Left kidney (tissue), 8 donors: ENCODE results near the gene P2RX2. TPM values are rescaled to one million over a fixed set of nuclear protein-coding genes. Genes with fewer than 3 reads are reported as not detected.

Experiments
- DNase-seq: peaks from one replicate; pipeline ENCODE4 v3.0.0-alpha.2; 2013
- long read RNA-seq, 8 donors: transcript quantifications; one replicate each; lab custom pipeline, GENCODE V29; 2026
- polyA plus RNA-seq: library from polyadenylated mRNA; unstranded; fragments of 120-200 nt; gene quantifications from one replicate; pipeline ENCODE4 v1.2.1, GENCODE V29; 2013; ENCODE audit not compliant: insufficient read length

The P2RX2 gene
- 1.7 TPM for polyA plus RNA-seq
- long read RNA-seq, donor 1 = 0 reads
- long read RNA-seq, donor 2 = 0 reads
- long read RNA-seq, donor 3 = 0 reads
- long read RNA-seq, donor 4 = 0 reads
- long read RNA-seq, donor 5 = 0 reads
- long read RNA-seq, donor 6 = 0 reads
- long read RNA-seq, donor 7 = 0 reads
- long read RNA-seq, donor 8 = 0 reads

DNA sequence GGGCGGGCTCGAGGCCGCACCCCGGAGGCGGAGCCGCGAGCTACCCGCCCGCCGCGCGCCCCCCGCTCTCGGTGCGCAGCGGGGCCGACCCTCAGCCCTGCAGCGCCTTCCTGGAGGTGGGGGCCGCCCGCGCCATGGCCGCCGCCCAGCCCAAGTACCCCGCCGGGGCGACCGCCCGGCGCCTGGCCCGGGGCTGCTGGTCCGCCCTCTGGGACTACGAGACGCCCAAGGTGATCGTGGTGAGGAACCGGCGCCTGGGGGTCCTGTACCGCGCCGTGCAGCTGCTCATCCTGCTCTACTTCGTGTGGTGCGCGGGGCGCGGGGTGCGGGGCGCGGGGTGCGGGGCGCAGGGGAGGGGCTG lies at the start of gene P2RX2:
P2RX2 (plus strand) TSS at position 94 of the 361 bp plus-strand sequence; CDS start at position 135, 41 bp downstream.
- no peak for DNase-seq

DNA sequence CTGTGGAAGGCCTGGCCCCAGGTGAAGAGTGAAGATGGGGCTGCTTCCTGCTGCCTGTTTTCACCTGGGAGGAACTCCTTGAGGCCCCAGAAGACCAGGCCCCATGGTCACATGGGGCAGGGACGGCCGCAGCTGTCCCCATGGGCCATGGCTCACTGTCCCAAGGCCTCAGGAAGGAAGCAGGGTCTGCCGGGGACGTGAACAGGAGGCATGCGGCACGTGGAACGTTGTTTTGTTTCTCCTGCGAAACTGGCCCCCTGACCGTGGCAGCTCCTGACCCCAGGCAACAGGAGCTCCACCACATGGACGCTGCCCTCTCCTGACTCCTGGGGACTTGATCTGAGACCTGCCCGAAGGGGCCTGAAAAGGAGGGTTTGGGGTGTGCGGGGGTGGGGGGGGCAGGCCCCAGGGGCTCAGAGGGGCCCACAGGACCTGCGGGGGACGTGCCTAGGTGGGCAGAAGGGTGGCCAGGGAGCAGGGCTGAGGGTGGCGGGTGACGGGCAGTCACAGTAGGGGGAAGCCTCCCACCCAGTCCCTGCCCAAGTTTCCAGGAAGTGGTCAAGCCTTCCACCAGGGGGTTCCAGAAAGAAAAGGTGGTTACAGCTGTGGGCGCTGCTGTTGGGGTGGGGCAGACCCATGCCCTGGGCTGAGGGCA lies 49.6 kb upstream of the P2RX2 start:
- no peak for DNase-seq

GRCh38 chr12:132569856-132570480 lies 48.6 kb upstream of the P2RX2 start:
- no peak for DNase-seq

- DNase-seq = no peak
Observed at GRCh38 chr12:132570635-132571034, 47.9 kb upstream of the P2RX2 start.

DNA sequence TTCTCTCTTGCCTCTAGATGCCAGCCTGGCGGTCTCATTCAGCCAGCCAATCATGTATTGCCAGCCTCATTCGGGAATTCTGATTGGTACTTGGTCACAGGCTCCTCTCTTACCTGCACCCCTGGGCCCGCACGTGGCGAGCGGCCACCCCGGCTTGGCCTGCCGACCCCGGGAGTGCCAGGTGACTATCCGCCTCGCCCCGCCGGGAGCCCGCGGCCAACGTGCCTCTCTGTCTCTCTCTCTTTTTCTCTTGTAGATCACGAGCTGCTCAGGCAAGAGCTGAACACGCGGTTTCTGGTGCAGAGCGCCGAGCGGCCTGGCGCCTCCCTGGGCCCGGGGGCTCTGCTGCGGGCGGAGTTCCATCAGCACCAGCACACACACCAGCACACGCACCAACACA lies 47.5 kb upstream of the P2RX2 start:
- DNase-seq = no peak

DNA sequence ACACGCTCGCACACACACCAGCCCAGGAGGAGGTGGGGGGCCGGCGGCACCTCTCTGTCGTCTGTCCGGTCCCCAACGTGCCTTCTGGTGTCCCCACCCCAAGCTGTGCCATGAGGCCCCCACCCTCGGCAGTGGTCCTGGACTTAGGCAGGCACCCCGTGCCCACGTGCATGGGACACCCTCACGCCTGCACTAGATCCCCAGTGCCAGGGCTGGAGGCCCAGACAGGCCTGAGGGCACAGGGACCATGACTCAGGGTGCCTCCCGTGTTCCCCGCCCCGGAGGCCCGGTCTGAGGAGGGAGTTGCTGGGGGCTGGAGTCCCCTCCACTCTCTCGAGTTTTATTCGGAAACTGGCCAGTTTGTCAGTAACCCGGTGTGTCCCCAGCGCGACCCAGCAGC lies 47.0 kb upstream of the P2RX2 start:
- DNase-seq = no peak

GRCh38 chr12:132572106-132572505 lies 46.5 kb upstream of the P2RX2 start:
- DNase-seq = no peak

DNA sequence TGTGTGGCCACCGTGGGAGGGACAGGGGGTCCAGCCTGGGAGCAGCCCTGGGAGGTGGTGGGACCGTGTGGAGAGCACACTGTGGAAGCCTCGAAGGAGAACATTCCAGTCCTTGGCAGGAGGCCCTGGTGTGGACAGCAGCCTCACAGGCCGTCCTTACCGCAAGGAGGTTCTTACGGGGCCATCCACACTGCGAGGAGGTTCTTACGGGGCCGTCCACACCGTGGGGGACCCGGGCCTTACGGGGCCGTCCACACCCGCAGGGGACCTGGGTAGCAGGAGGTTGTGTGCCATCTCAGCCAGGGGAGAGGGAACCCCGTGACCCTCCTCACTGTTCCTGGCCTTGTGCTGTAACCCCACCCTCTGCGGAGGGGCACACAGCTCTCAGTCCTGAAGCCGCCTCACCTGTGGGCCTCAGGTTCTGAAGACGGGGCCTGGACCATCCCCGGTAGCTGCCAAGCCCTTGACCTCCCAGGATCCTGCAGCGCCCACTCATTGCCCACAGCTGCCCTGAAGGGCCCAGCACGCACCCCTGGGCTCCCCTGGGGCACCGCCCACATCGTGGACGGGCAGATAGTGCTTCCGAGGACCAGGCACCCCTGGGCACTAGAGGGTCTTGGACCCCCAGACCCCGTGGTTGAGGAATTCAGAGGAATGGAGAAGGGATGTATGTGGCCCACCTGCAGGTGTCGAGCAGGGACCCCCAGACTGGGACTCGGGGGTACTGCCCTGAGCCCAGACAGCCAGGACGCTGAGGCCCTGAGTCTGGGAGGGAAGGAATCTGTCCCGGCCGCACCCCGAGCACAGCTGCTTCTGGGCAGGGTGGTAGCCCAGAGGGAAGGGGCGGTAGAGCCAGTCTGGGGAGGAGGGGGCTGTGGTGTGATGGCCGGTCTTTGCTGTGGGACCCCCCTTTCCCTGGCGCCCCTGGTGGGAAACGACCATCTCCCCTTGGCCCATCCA lies 45.5 kb upstream of the P2RX2 start:
- no peak for DNase-seq

DNA sequence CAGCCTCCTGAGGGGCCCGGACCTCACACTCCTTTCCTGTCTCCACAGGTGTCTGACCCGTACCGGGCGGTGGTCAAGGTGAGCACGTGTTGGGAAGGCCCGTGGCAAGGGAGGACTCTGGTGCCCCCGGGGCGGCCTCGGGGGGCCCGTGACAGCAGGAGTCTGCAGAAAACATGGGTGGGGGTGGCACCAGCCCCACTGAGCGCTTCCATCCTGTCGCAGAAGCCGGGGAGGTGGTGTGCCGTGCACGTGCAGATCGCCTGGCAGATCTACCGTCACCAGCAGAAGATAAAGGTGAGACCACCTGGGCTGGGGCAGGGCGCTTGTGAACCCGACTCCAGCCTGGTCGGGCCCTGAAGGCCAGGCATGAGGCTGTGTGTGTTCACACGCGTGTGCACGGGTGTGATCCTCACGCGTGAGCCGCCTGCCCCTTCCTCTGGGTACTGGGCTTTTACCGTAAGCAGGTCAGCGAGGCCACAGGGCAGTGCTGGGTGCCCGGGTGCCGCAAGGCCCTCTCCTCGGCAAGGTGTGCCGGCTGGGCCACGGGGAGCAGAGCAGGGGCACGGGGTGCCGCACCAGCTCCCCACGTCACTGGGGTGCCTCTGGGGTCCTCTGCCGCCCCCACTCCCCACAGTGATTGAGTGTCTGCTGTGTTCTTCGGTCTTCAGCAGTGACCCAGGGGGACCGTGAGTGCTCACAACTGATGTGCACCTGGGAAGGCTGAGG lies 44.1 kb upstream of the P2RX2 start:
- DNase-seq = no peak

GRCh38 chr12:132575661-132576060 lies 42.9 kb upstream of the P2RX2 start:
- DNase-seq = no peak

DNA sequence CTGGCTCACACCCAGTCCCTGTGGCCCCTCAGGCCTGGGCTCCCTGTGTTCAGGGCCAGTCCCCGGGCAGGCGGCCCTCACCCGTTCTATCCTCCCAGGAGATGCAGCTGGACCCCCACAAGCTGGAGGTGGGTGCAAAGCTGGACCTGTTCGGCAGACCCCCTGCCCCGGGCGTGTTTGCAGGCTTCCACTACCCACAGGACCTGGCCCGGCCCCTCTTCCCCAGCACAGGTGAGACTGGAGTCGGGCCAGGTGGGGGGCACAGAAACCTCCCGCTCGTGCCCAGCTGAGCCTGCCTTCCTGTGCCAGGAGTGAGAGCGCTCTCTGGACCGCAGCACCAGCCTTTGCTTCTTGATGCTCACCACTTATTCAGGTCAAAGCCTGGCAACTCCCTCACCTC lies 41.9 kb upstream of the P2RX2 start:
- no peak for DNase-seq

DNA sequence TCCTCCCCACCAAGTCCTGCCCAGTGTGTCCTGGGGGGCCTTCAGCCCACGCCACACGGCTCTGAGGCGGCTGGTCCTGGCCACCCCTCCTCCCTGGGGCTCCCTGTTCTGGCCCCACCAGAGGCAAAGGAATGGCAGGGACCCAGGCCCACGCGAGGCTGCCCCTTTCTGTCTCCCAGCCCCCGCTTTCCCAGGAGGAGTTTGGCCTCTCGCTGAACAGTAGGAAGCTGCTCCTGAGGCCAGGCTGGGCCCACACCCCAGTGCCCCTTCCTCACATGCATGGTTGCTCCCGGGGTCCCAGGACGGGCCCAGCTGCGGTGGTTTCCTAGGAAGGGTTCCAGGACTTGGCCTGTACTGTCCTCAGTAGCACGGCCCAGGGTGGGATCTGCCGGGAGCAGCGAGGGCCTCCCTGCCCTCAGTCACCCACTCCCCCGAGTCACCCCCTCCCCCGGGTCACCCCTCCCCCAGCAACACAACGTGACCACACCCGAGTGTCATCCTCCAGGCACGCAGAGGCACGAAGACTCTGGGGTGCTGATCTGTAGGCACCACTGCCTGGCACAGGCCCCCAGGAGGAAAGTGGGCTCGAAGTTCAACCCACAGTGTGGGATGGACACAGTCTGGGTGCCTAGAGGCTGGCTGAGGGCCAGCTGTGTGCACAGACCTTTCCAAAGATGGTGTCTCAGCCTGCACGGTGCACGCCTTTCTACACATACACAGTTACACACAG lies 41.2 kb upstream of the P2RX2 start:
- no peak for DNase-seq

GRCh38 chr12:132578118-132578517 lies 40.5 kb upstream of the P2RX2 start:
- no peak for DNase-seq

DNA sequence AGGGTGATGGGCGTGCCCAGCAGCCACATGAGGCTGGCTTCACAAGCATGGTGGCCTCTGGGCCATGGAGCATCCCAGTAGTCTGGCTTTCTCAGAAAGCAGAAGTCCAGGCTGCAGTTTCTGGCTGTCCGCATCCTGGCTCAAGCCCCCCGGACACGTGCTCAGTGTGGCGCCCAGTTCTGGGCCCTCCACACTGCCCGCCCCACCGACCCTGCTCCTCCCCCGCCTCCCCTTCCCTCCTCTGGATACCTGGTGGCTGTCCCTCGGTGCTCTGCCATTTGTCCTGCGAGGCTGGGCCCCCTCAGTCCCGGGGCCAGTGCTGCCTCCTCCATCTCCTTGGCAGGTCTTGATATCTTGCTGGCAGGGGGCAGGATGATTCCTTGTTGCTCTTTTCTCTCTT lies 39.8 kb upstream of the P2RX2 start:
- no peak for DNase-seq

DNA sequence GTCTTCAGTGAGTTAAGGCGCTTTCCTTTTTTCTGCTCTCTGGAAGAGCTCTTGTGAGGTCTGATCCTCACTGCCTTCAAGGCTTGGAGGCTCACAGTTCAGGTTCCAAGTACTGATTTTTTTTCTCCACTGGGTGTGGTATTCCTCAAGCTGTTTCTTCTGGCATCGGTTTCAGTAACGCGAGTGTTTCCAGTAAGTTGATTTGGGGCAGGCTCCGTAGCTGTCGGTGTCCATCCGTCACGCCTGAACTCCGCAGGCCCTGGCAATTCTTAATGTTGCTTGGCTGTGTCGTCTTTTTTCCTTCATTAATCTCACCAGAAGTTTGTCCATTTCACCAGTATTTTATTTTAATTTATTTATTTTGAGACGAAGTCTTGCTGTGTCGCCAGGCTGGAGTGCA lies 38.8 kb upstream of the P2RX2 start:
- no peak for DNase-seq

GRCh38 chr12:132580701-132581292 lies 37.8 kb upstream of the P2RX2 start:
- DNase-seq = no peak

- no peak for DNase-seq
Observed at GRCh38 chr12:132581348-132582057, 37.1 kb upstream of the P2RX2 start.

DNA sequence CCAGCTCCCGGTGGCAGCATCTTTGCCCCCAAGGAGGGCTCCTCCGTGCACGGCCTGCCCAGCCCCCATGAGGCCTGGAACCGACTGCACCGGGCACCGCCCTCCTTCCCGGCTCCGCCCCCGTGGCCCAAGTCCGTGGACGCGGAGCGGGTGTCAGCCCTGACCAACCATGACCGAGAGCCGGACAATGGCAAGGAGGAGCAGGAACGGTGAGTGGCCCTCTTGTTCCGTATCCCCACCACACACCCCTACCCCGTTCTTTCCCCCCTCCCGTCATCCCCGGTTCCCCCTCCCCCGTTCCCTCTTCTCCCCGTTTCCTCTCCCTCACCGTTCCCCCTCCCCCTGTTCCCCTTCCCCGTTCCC lies 36.5 kb upstream of the P2RX2 start:
- no peak for DNase-seq

- no peak for DNase-seq
Observed at GRCh38 chr12:132582582-132583410, 35.8 kb upstream of the P2RX2 start.

- no peak for DNase-seq
Observed at GRCh38 chr12:132583411-132583710, 35.2 kb upstream of the P2RX2 start.
